ENCODE results near the gene ZNF835. TPM values are rescaled to one million over a fixed set of nuclear protein-coding genes. Genes with fewer than 3 reads are reported as not detected.

ZNF835 gene
- total and polyA plus RNA-seq, 9 donors: 2.5 to 15.0 (median 6.7) TPM

GRCh38 chr19:56663931-56664500, 7.5 kb downstream of the ZNF835 start:
- H3K27ac ChIP-seq: no peak overlapping the region
- H3K9me3 ChIP-seq: no peaks in the 10 kb centered on the region
- no peak overlapping the region for H3K4me3 ChIP-seq
- H3K27me3 ChIP-seq: no peaks in the 10 kb centered on the region
- intact Hi-C loops (cut with DNase I): no loop called here
- peaks cover 3% of the 10 kb centered on the region for H3K4me1 ChIP-seq (ENCODE audit: insufficient read depth)
- no peak for TF ChIP-seq EP300 (IDR thresholded peaks at IDR 0.05)
- TF ChIP-seq POLR2A (IDR thresholded peaks at IDR 0.05): no peak
- no peak for TF ChIP-seq CTCF (IDR thresholded peaks at IDR 0.05)
- 84 to 86% (median 85%) methylated on average over 60 of the region's 60 CpGs for WGBS, 3 donors
- DNase-seq: no peak
- no peaks in the 10 kb centered on the region for H3K36me3 ChIP-seq

- no peaks in the 10 kb centered on the region for H3K36me3 ChIP-seq
- peaks cover 3% of the 10 kb centered on the region for H3K4me1 ChIP-seq (ENCODE audit: insufficient read depth)
- no peak for DNase-seq
- TF ChIP-seq CTCF (IDR thresholded peaks at IDR 0.05): no peak
- no peak for TF ChIP-seq EP300 (IDR thresholded peaks at IDR 0.05)
- no peaks in the 10 kb centered on the region for H3K27me3 ChIP-seq
- intact Hi-C loops (cut with DNase I): no loop called here
- no peaks in the 10 kb centered on the region for H3K9me3 ChIP-seq
- WGBS, 3 donors: 89 to 100% (median 95%) methylated on average over 2 to 3 of the region's 3 CpGs
- H3K27ac ChIP-seq: no peak overlapping the region
- H3K4me3 ChIP-seq: no peak overlapping the region
Observed at GRCh38 chr19:56661248-56661647, 10.3 kb downstream of the ZNF835 start.

- no peak for TF ChIP-seq EP300 (IDR thresholded peaks at IDR 0.05)
- 12 to 15% (median 12%) methylated on average over 24 to 32 of the region's 32 CpGs for WGBS, 3 donors
- Histone ChIP-seq H3K27ac (no peak overlapping the region), H3K36me3 (no peaks in the 10 kb centered on the region), H3K4me1 (ENCODE audit: insufficient read depth) (peaks cover 3% of the 10 kb centered on the region), H3K4me3 (no peak overlapping the region), H3K9me3 (no peaks in the 10 kb centered on the region), H3K27me3 (no peaks in the 10 kb centered on the region)
- intact Hi-C loops (cut with DNase I): no loop called here
- DNase-seq: peak in 4 of 5 donors; percentile 28 to 59 (median 44)
Observed at GRCh38 chr19:56660381-56661107, 11.0 kb downstream of the ZNF835 start.

GRCh38 chr19:56654151-56654550, 17.4 kb downstream of the ZNF835 start:
- Histone ChIP-seq H3K4me3 (no peak overlapping the region), H3K27me3 (no peaks in the 10 kb centered on the region), H3K27ac (no peak overlapping the region), H3K9me3 (no peaks in the 10 kb centered on the region), H3K4me1 (ENCODE audit: insufficient read depth) (no peaks in the 10 kb centered on the region), H3K36me3 (no peaks in the 10 kb centered on the region)
- intact Hi-C loops (cut with DNase I): no loop called here
- WGBS, 3 donors: 73 to 85% (median 80%) methylated on average over 3 of the region's 3 CpGs
- no peak for TF ChIP-seq POLR2A (IDR thresholded peaks at IDR 0.05)
- TF ChIP-seq CTCF (IDR thresholded peaks at IDR 0.05): no peak
- no peak for TF ChIP-seq EP300 (IDR thresholded peaks at IDR 0.05)
- no peak for DNase-seq

GRCh38 chr19:56643460-56643955, 28.0 kb downstream of the ZNF835 start:
- Histone ChIP-seq H3K4me1 (ENCODE audit: insufficient read depth) (no peaks in the 10 kb centered on the region), H3K9me3 (peaks cover 0 to 11% of the 10 kb centered on the region in 2 donors), H3K36me3 (no peaks in the 10 kb centered on the region), H3K27me3 (no peaks in the 10 kb centered on the region), H3K27ac (no peak overlapping the region), H3K4me3 (no peak overlapping the region)
- DNase-seq: no peak
- intact Hi-C loops (cut with DNase I): no loop called here
- 10 to 13% (median 13%) methylated on average over 25 of the region's 25 CpGs for WGBS, 3 donors
- TF ChIP-seq POLR2A (IDR thresholded peaks at IDR 0.05): no peak
- no peak for TF ChIP-seq CTCF (IDR thresholded peaks at IDR 0.05)
- TF ChIP-seq EP300 (IDR thresholded peaks at IDR 0.05): no peak
